HEK293 (cell line): ENCODE results near the gene PALB2.
A peak's percentile ranks its signal among the peaks of the same experiment; 100 is the strongest.

ENCODE experiments used
- BCL11B ChIP-seq: fragments of 450-650 bp; formaldehyde crosslinking; IDR thresholded peaks from 2 replicates; pipeline ENCODE4 v1.5.1; 2016; ENCODE audit warnings: low read depth, missing biosample characterization, missing genetic modification characterization
- EGR2 ChIP-seq: fragments of 450-650 bp; formaldehyde crosslinking; IDR thresholded peaks from 2 replicates; pipeline ENCODE4 v1.5.1; 2016; ENCODE audit warnings: low read depth, missing biosample characterization, missing genetic modification characterization
- FEZF1 ChIP-seq: fragments of 450-650 bp; formaldehyde crosslinking; IDR thresholded peaks from 2 replicates; pipeline ENCODE4 v1.5.1; 2016; ENCODE audit warnings: missing biosample characterization, missing genetic modification characterization
- KLF16 ChIP-seq: fragments of 450-650 bp; formaldehyde crosslinking; IDR thresholded peaks from 2 replicates; pipeline ENCODE4 v1.5.1; 2017; ENCODE audit warnings: missing biosample characterization, missing genetic modification characterization
- YY1 ChIP-seq: fragments of 450-650 bp; formaldehyde crosslinking; IDR thresholded peaks from 2 replicates; pipeline ENCODE4 v1.5.1; 2018; ENCODE audit warnings: missing biosample characterization, missing genetic modification characterization
- YY2 ChIP-seq: fragments of 450-650 bp; formaldehyde crosslinking; IDR thresholded peaks from 2 replicates; pipeline ENCODE4 v1.5.1; 2016; ENCODE audit warnings: missing biosample characterization, missing genetic modification characterization
- ZBTB1 ChIP-seq: fragments of 450-650 bp; formaldehyde crosslinking; IDR thresholded peaks from 2 replicates; pipeline ENCODE4 v1.5.1; 2016; ENCODE audit warnings: missing biosample characterization, missing genetic modification characterization
- ZBTB17 ChIP-seq: fragments of 450-650 bp; formaldehyde crosslinking; IDR thresholded peaks from 2 replicates; pipeline ENCODE4 v1.5.1; 2016; ENCODE audit warnings: missing biosample characterization, missing genetic modification characterization
- ZBTB7A ChIP-seq: fragments of 450-650 bp; formaldehyde crosslinking; IDR thresholded peaks from 2 replicates; pipeline ENCODE4 v1.5.1; 2016; ENCODE audit warnings: low read depth, missing biosample characterization, missing genetic modification characterization
- ZBTB8A ChIP-seq: fragments of 450-650 bp; formaldehyde crosslinking; IDR thresholded peaks from 2 replicates; pipeline ENCODE4 v1.5.1; 2016; ENCODE audit warnings: missing biosample characterization, missing genetic modification characterization
- ZNF112 ChIP-seq: fragments of 450-650 bp; formaldehyde crosslinking; IDR thresholded peaks from 2 replicates; pipeline ENCODE4 v1.5.0; 2017; ENCODE audit warnings: missing biosample characterization, missing genetic modification characterization
- ZNF140 ChIP-seq: fragments of 450-650 bp; formaldehyde crosslinking; IDR thresholded peaks from 2 replicates; pipeline ENCODE4 v1.5.1; 2016; ENCODE audit warnings: missing biosample characterization, missing genetic modification characterization
- ZNF184 ChIP-seq: fragments of 450-650 bp; IDR thresholded peaks from 2 replicates; pipeline ENCODE4 v1.5.1; 2018; ENCODE audit warnings: missing biosample characterization, mild to moderate bottlenecking, missing genetic modification characterization
- ZNF2 ChIP-seq: fragments of 450-650 bp; formaldehyde crosslinking; IDR thresholded peaks from 2 replicates; pipeline ENCODE4 v1.5.1; 2016; ENCODE audit warnings: missing biosample characterization, missing genetic modification characterization
- ZNF214 ChIP-seq: fragments of 450-650 bp; formaldehyde crosslinking; IDR thresholded peaks from 2 replicates; pipeline ENCODE4 v1.5.1; 2017; ENCODE audit warnings: missing biosample characterization, mild to moderate bottlenecking, missing genetic modification characterization, borderline replicate concordance
- ZNF223 ChIP-seq: fragments of 450-650 bp; formaldehyde crosslinking; IDR thresholded peaks from 2 replicates; pipeline ENCODE4 v1.5.1; 2016; ENCODE audit warnings: missing biosample characterization, missing genetic modification characterization
- ZNF24 ChIP-seq: fragments of 450-650 bp; formaldehyde crosslinking; IDR thresholded peaks from 2 replicates; pipeline ENCODE4 v1.5.1; 2016; ENCODE audit warnings: missing biosample characterization, missing genetic modification characterization
- ZNF335 ChIP-seq: fragments of 450-650 bp; formaldehyde crosslinking; conservative IDR thresholded peaks from 2 replicates; pipeline ENCODE4 v1.5.1; 2016; ENCODE audit warnings: missing biosample characterization, missing genetic modification characterization
- ZNF350 ChIP-seq: fragments of 450-650 bp; formaldehyde crosslinking; IDR thresholded peaks from 2 replicates; pipeline ENCODE4 v1.5.0; 2017; ENCODE audit warnings: missing biosample characterization, mild to moderate bottlenecking, missing genetic modification characterization
- ZNF521 ChIP-seq: fragments of 450-650 bp; formaldehyde crosslinking; IDR thresholded peaks from 2 replicates; pipeline ENCODE4 v1.5.1; 2017; ENCODE audit warnings: missing biosample characterization, mild to moderate bottlenecking, missing genetic modification characterization
- ZNF558 ChIP-seq: fragments of 450-650 bp; formaldehyde crosslinking; IDR thresholded peaks from 2 replicates; pipeline ENCODE4 v1.5.1; 2016; ENCODE audit warnings: missing biosample characterization, missing genetic modification characterization
- ZNF610 ChIP-seq: fragments of 450-650 bp; formaldehyde crosslinking; IDR thresholded peaks from 2 replicates; pipeline ENCODE4 v1.5.1; 2016; ENCODE audit warnings: missing biosample characterization, missing genetic modification characterization, borderline replicate concordance
- TF ChIP-seq, protein P1 (sequence below): fragments of 450-650 bp; formaldehyde crosslinking; conservative IDR thresholded peaks from 2 replicates; pipeline ENCODE4 v1.5.1; 2016; ENCODE audit warnings: low read depth, missing biosample characterization, missing genetic modification characterization
- TF ChIP-seq, protein P2 (sequence below): fragments of 450-650 bp; formaldehyde crosslinking; IDR thresholded peaks from 2 replicates; pipeline ENCODE4 v1.5.0; 2017; ENCODE audit warnings: missing biosample characterization, missing genetic modification characterization, borderline replicate concordance
- TF ChIP-seq, protein P3 (sequence below): fragments of 450-650 bp; formaldehyde crosslinking; IDR thresholded peaks from 2 replicates; pipeline ENCODE4 v1.5.1; 2016; ENCODE audit warnings: missing biosample characterization, missing genetic modification characterization
- TF ChIP-seq, protein P4 (sequence below): IDR thresholded peaks from 2 replicates; pipeline ENCODE4 v1.6.1; 2011; ENCODE audit warnings: mild to moderate bottlenecking, low read depth, low read length, borderline replicate concordance
- TF ChIP-seq, protein P5 (sequence below): fragments of 450-650 bp; formaldehyde crosslinking; IDR thresholded peaks from 2 replicates; pipeline ENCODE4 v1.5.1; 2016; ENCODE audit warnings: missing biosample characterization, missing genetic modification characterization
- TF ChIP-seq, protein P6 (sequence below): fragments of 450-650 bp; formaldehyde crosslinking; IDR thresholded peaks from 2 replicates; pipeline ENCODE4 v1.5.1; 2016; ENCODE audit warnings: missing biosample characterization, missing genetic modification characterization, low read depth

The PALB2 gene

DNA sequence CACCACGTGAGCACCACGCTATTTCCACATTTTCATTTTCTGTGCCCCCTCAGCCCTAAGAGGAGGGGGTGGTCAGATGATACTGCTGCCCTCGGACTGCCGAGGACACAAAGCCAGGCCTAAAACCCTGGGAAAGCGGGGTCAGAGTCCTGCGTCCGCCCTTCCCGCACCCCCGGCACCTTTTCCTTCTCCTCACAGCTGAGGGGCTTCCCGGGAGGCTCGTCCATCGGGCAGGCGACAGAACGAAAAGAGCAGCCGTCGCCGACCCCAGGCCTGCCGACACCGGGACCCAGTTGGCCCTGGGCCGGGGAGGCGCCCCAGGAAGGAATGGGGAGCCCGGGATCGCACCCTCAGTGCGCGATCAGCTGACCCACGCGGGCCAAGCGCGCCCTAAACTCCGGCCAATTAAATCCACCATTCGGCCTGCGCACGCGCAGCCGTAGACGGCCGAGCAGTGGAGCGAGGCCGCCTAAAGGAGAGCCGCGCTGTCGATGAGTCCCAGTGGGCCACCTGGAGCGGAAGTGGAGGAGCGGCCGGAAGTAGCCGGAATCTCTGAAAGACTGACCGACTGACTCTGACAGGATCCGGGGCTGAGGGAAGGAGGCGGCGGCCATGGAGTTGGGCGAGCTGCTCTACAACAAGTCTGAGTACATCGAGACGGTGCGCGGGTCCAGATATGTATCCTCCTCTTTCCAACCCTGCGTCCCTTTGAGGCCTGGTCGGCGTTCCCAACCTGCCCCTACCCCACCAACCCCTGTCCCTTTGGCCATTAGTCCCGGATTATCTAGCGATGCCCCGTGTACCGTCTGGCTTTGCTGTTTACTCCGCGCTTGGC lies at the start of gene PALB2, which contains the start of gene DCTN5 (continued):
- TF ChIP-seq, protein P1, sequence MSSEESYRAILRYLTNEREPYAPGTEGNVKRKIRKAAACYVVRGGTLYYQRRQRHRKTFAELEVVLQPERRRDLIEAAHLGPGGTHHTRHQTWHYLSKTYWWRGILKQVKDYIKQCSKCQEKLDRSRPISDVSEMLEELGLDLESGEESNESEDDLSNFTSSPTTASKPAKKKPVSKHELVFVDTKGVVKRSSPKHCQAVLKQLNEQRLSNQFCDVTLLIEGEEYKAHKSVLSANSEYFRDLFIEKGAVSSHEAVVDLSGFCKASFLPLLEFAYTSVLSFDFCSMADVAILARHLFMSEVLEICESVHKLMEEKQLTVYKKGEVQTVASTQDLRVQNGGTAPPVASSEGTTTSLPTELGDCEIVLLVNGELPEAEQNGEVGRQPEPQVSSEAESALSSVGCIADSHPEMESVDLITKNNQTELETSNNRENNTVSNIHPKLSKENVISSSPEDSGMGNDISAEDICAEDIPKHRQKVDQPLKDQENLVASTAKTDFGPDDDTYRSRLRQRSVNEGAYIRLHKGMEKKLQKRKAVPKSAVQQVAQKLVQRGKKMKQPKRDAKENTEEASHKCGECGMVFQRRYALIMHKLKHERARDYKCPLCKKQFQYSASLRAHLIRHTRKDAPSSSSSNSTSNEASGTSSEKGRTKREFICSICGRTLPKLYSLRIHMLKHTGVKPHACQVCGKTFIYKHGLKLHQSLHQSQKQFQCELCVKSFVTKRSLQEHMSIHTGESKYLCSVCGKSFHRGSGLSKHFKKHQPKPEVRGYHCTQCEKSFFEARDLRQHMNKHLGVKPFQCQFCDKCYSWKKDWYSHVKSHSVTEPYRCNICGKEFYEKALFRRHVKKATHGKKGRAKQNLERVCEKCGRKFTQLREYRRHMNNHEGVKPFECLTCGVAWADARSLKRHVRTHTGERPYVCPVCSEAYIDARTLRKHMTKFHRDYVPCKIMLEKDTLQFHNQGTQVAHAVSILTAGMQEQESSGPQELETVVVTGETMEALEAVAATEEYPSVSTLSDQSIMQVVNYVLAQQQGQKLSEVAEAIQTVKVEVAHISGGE (tag by site-specific recombination), result peak; percentile 96
- TF ChIP-seq KLF16 (peak; percentile 59), ZBTB1 (tag by site-specific recombination) (no peak), ZBTB8A (tag by site-specific recombination) (peak; percentile 76), ZBTB7A (tag by site-specific recombination) (no peak), BCL11B (no peak), ZNF558 (tag by site-specific recombination) (no peak), FEZF1 (tag by site-specific recombination) (0 out of 2 replicates have a peak, but pooled peaks have one; percentile 20), YY2 (tag by site-specific recombination) (0 out of 2 replicates have a peak, but pooled peaks have one; percentile 45), ZNF184 (tag by site-specific recombination) (no peak), ZNF521 (tag by site-specific recombination) (no peak), ZNF350 (tag by site-specific recombination) (no peak), YY1 (tag by site-specific recombination) (peak; percentile 69), ZNF2 (tag by site-specific recombination) (0 out of 2 replicates have a peak, but pooled peaks have one; percentile 12), ZNF223 (tag by site-specific recombination) (no peak), ZNF610 (peak; percentile 90), ZNF335 (tag by site-specific recombination) (peak; percentile 41), EGR2 (0 out of 2 replicates have a peak, but pooled peaks have one; percentile 3), ZNF24 (tag by site-specific recombination) (peak; percentile 67; the same call in 1 of the 2 replicates), ZNF140 (tag by site-specific recombination) (no peak), ZBTB17 (tag by site-specific recombination) (peak; percentile 100), ZNF214 (no peak), ZNF112 (tag by site-specific recombination) (no peak)
- TF ChIP-seq, protein P2, sequence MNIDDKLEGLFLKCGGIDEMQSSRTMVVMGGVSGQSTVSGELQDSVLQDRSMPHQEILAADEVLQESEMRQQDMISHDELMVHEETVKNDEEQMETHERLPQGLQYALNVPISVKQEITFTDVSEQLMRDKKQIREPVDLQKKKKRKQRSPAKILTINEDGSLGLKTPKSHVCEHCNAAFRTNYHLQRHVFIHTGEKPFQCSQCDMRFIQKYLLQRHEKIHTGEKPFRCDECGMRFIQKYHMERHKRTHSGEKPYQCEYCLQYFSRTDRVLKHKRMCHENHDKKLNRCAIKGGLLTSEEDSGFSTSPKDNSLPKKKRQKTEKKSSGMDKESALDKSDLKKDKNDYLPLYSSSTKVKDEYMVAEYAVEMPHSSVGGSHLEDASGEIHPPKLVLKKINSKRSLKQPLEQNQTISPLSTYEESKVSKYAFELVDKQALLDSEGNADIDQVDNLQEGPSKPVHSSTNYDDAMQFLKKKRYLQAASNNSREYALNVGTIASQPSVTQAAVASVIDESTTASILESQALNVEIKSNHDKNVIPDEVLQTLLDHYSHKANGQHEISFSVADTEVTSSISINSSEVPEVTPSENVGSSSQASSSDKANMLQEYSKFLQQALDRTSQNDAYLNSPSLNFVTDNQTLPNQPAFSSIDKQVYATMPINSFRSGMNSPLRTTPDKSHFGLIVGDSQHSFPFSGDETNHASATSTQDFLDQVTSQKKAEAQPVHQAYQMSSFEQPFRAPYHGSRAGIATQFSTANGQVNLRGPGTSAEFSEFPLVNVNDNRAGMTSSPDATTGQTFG (tag by site-specific recombination), result no peak
- TF ChIP-seq, protein P3, sequence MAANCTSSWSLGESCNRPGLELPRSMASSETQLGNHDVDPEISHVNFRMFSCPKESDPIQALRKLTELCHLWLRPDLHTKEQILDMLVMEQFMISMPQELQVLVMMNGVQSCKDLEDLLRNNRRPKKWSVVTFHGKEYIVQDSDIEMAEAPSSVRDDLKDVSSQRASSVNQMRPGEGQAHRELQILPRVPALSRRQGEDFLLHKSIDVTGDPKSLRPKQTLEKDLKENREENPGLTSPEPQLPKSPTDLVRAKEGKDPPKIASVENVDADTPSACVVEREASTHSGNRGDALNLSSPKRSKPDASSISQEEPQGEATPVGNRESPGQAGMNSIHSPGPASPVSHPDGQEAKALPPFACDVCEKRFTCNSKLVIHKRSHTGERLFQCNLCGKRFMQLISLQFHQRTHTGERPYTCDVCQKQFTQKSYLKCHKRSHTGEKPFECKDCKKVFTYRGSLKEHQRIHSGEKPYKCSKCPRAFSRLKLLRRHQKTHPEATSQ, result no peak
- TF ChIP-seq, protein P4, sequence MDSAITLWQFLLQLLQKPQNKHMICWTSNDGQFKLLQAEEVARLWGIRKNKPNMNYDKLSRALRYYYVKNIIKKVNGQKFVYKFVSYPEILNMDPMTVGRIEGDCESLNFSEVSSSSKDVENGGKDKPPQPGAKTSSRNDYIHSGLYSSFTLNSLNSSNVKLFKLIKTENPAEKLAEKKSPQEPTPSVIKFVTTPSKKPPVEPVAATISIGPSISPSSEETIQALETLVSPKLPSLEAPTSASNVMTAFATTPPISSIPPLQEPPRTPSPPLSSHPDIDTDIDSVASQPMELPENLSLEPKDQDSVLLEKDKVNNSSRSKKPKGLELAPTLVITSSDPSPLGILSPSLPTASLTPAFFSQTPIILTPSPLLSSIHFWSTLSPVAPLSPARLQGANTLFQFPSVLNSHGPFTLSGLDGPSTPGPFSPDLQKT, result peak; percentile 43; the same call in 1 of the 2 replicates
- TF ChIP-seq, protein P5, sequence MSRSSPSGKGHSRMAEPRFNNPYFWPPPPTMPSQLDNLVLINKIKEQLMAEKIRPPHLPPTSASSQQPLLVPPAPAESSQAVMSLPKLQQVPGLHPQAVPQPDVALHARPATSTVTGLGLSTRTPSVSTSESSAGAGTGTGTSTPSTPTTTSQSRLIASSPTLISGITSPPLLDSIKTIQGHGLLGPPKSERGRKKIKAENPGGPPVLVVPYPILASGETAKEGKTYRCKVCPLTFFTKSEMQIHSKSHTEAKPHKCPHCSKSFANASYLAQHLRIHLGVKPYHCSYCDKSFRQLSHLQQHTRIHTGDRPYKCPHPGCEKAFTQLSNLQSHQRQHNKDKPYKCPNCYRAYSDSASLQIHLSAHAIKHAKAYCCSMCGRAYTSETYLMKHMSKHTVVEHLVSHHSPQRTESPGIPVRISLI (tag by site-specific recombination), result no peak
- TF ChIP-seq, protein P6, sequence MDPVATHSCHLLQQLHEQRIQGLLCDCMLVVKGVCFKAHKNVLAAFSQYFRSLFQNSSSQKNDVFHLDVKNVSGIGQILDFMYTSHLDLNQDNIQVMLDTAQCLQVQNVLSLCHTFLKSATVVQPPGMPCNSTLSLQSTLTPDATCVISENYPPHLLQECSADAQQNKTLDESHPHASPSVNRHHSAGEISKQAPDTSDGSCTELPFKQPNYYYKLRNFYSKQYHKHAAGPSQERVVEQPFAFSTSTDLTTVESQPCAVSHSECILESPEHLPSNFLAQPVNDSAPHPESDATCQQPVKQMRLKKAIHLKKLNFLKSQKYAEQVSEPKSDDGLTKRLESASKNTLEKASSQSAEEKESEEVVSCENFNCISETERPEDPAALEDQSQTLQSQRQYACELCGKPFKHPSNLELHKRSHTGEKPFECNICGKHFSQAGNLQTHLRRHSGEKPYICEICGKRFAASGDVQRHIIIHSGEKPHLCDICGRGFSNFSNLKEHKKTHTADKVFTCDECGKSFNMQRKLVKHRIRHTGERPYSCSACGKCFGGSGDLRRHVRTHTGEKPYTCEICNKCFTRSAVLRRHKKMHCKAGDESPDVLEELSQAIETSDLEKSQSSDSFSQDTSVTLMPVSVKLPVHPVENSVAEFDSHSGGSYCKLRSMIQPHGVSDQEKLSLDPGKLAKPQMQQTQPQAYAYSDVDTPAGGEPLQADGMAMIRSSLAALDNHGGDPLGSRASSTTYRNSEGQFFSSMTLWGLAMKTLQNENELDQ (tag by site-specific recombination), result no peak
